ENCODE data around the gene PSMG3.

Gene PSMG3

DNA sequence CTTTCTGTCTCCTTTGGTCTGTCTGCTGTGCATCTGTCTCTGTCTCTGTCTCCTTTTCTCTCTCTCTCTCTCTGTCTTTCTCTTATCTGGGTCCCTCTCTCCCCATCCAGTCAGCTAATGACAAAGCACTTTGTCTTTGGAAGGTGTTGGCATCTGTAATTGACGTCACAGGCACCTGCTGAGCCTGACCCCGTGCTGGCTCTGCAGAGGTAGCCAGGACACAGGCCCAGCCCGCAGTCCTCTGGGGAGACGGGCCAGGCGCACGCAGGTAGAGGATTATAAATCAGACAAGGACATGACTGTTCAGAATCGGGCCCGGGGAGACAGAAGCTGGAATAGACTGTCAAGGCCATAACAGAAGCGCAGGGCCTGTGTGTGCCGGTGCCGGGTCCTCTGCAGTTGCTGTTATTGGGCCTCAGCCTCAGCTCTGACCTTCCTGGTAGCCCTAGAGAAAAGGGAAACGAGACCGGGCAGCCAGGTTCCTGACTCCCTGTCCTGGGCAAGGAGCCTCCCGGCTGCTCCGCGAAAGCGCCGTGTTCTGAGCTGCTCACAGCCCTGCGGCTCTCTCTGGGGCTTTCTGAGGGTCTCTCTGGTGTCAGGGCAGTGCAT lies 10.7 kb upstream of the PSMG3 start:
- DNase-seq, result no peak

GRCh38 chr7:1579481-1580421 lies 9.9 kb upstream of the PSMG3 start:
- DNase-seq, result peak; percentile 49

- DNase-seq, result no peak
Measured at GRCh38 chr7:1578513-1578912, 8.7 kb upstream of the PSMG3 start.

- no peak for DNase-seq
Measured at GRCh38 chr7:1576521-1577253, 6.9 kb upstream of the PSMG3 start.

GRCh38 chr7:1575809-1576208 lies 6.0 kb upstream of the PSMG3 start:
- DNase-seq, result no peak

DNA sequence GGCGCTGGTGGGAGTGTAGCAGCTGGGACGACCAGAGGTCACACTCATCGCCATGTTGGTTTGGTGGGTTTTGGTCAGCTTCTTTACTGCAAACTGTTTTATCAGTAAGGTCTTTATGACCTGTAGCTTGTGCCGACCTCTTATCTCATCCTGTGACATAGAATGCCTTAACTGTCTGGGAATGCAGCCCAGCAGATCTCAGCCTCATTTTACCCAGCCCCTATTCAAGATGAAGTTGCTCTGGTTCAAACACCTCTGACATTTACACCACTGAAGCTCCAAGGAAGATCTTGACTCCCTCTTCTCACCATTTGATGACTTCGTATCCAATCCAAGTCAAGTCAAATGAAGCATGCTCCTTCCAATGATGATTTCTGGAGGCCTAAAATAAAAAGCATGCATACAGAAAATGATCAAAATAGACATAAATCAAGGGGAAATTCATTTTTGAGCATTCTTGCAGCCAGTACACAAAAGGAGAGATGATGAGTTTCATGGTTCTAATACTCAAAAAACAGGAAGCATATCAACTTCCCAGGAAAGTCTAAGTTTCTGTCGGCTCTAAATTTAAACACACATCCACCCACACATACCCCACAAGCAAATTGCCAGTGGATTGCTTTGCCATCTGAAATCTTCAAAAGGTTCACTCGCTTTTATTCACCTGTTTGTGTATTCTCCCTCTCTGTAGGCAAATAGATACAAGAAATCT lies 2.4 kb upstream of the PSMG3 start:
- no peak for DNase-seq

DNA sequence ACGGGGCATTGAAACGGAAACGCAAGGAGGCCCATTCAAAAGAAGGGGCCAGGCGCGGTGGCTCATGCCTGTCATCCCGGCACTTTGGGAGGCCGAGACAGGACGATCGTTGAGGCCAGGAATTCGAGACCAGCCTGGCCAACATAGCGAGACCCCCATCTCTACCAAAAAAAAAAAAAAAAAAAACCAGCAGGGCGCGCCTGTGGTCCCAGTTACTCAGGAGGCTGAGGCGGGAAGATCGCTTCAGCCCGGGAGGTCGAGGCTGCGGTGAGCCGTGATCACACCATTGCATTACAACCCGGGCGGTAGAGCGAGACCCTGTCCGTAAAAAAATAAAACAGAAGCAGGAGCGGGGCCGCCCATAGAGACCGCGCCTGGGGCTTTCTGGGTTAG lies 396 bp downstream of the PSMG3 start:
- DNase-seq, result no peak

GRCh38 chr7:1569016-1569415 lies 816 bp downstream of the PSMG3 start:
- no peak for DNase-seq

DNA sequence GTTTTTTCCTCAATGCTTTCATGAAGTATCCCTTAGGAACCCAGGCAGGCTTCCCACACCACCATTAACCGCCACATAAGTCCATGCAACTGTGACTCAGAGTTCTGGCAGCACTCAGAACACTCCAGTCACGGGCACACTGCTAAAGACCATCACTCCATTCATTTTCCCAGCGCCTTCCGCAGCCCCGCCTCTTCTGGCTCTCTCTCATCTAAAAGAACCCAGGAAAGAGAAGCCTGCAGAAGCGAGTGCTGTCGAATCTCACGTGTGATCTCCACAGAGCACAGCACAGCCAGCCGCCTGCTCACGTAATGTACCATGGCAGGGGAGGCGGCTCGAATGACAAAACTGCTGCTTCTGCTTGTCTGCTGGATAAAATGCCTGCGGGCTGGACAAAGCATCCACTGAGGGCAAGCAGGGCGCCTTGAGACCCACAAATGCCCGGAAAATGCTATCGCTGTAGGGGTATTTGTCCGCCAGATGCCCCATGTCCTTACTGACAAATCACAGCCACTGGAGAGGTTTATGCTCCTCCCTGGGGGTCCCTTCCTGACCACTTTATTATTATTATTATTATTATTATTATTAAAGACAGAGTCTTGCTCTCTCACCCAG lies 1.8 kb downstream of the PSMG3 start:
- DNase-seq, result no peak

GRCh38 chr7:1567049-1567771 lies 2.6 kb downstream of the PSMG3 start:
- DNase-seq, result no peak

GRCh38 chr7:1566687-1567048 lies 3.2 kb downstream of the PSMG3 start:
- DNase-seq, result no peak

GRCh38 chr7:1564603-1565022 lies 5.2 kb downstream of the PSMG3 start:
- DNase-seq, result no peak

- no peak for DNase-seq
Measured at GRCh38 chr7:1563981-1564602, 5.7 kb downstream of the PSMG3 start.

- no peak for DNase-seq
Measured at GRCh38 chr7:1562597-1563051, 7.2 kb downstream of the PSMG3 start.

- DNase-seq, result no peak
Measured at GRCh38 chr7:1562116-1562515, 7.7 kb downstream of the PSMG3 start.

GRCh38 chr7:1561036-1561940 lies 8.5 kb downstream of the PSMG3 start:
- no peak for DNase-seq

DNA sequence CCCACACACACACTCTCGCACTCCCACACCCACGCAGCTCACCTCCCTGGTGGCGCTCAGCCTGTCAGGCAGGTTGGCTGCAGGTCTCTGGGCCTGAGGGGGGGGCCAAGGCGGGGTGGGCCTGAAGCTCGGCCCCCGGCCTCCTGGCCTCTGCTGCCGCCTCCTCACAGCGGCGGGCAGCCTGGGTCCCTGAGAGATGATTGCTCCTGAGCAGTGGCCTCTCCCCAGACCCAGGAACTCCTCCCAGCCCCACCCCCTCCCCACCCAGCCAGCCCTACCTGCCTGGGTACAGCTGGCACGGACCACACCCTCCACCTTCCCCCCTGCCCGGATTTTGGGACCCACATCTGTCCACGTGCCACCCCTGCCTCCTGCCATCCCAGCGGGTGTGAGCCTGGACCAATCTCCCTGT lies 9.2 kb downstream of the PSMG3 start:
- no peak for DNase-seq

DNA sequence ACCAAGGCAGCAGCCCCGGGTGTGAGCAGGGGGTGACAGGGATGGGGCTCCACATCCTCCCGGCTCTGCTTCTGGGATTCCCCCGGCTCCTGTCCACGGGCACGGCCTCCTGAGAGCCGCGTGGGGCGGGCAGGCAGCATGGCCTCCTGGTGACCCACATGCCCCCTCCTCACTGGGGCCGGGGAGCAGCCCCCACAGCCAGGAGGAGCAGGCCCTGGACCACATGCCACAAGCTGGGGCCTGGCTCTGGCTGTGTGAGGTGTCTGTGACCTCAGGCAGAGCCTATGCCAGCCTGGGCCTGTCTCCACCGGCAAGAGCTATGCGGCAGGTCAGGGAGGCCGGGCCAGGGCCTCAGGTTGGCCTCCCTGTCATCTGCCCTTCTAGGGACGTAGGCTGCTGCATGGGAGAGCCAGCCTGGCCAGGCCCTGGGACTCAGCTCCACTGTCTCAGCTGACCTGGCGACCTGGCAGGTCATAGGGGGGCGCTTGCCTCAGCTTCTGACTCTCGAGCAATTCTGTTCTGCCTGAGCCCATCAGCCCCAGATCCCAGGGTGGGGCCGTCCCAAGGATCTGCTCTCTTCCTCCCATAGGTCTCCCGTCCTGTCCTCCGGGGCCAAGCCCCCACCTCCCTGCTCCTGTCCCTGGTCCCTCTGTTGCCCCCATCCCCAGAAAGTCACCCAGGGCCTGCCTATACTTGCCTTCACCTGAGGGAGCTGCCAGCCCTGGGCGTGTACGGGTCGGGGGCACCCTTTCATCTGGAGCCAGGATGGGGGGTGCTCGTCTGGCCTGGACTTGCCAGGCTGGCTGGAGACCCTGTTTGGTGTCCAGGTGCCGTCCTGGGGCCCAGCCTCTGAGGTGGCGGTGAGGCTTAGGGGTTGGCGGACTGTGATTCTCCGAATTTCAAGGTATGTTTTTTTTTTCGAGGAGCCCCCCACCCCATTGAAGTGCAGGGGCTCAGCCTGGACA lies 9.9 kb downstream of the PSMG3 start:
- no peak for DNase-seq

Data from right kidney (tissue), 1 donor.